NOMO-1 treated with DMSO at 0.1 percent for 48 hours (cell line): Measurements from ENCODE around the gene C1orf159.
"Not testable (repeated sequence)": the region's sequence is repeated elsewhere in the genome, so short reads cannot be mapped to it uniquely, and the experiment has no call there.

ENCODE experiments used
- DNase-seq: peaks from one replicate; lab custom pipeline; 2025; ENCODE audit not compliant: unreplicated experiment; lab: John Stamatoyannopoulos, UW

C1orf159 gene

DNA sequence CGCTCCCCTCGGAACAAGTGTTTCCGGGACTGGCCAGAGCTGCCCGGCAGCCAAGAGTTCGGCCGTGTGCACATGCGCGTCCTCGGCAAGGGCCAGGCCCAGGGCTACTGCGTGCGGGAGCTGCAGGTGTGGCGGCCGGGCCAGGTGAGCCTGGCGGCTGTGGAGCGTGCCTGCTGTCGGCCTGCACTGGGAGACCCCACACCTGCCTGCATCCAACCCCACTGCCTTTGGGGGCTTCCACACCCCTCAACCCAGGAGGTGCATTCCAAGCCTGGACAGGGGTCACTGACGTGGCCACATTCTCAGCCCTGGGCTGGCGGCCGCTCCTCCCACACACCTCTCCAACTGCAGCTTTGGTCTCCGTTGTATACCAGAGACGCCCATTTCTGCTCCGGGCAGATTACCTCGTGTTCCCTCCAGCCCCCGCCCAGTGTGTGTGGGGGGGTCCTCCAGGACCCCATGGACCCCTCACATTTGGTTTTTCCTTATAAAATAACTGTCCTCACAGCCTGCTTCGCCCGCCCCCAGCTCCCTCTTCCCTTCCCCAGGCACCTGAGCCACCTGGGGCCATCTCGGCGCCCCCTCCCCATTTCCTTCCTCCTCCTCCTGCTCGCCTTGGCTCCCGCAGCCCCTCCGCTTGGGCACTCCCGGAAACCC is 47.9 kb downstream of the C1orf159 start:
- DNase-seq, result no peak

DNA sequence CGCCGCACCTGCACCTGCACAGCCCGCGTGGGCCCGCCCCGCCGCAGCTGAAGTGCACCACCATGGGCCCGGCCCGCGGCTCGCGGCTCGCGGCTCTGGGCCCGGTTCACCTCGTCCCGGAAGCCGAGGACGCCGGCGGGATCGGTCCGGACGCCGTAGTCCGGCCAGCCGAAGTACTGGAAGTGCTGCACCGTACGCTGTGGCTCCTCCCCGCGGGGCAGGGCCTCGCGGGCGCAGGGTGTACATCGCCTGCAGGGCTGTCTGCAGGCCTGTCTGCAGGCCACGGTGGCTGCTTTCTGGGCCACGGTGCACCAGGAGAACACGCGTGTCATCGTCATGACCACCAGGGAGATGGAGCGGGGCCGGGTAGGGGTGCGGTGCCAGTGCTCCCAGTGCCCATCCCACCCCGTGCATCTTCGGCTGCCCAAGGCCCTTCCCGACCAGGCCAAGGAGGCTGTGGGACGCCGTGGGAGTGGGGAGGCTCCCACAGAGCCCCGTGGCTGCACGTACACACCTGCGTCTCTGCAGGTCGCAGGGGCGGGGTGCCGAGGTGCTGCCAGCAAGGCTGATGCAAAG is 48.5 kb downstream of the C1orf159 start:
- DNase-seq, result no peak

DNA sequence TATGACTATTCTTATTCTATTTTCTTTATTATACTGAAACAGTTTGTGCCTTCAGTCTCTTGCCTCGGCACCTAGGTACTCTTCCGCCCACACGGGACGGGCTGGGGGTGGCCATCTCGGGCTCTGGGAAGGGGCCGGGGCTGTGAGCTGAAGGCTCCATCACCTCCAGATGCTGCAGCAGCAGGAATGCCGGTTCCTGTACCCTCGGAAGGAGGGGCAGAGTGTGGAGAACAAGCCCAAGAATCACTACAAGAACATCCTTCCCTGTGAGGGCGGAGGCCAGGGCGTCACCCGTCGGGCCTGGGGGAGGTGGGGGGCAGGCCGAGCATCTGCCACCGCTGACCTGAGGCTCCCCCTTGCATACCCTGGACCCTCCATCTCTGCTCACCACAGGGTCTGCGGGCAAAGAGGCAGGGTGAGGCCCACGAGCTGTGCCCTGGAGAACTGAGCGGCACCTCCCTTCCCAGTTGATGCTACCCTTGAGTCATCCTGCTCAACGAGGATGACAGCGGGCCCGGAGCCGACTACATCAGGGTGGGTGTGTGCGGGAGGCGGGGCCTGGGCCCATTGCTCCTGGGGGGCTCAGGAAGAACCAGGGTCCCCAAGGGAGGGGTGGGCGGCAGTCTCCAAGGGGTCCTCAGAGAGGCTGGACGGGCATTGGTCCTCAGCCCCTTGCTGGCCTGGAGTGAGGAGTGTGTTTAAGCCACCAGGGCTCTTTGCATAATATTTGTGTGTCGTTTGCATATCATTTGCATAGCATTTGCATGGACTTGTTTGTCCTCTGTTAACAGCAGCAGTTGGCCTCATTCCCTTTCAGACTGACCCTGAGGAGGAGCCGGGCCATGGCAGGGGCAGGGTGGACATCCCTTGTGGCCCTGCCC is 49.2 kb downstream of the C1orf159 start:
- DNase-seq, result no peak

DNA sequence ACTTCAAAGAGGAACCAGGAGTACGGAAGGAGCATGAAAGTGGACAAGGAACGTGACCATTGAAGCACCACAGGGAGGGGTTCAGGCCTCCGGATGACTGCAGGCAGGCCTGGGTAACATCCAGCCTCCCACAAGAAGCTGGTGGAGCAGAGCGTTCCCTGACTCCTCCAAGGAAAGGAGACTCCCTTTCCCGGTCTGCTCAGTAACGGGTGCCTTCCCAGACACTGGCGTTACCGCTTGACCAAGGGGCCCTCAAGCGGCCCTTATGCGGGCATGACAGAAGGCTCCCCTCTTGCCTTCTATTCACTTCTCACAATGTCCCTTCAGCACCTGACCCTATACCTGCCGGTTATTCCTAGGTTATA is 50.0 kb downstream of the C1orf159 start:
- not testable (repeated sequence) for DNase-seq

DNA sequence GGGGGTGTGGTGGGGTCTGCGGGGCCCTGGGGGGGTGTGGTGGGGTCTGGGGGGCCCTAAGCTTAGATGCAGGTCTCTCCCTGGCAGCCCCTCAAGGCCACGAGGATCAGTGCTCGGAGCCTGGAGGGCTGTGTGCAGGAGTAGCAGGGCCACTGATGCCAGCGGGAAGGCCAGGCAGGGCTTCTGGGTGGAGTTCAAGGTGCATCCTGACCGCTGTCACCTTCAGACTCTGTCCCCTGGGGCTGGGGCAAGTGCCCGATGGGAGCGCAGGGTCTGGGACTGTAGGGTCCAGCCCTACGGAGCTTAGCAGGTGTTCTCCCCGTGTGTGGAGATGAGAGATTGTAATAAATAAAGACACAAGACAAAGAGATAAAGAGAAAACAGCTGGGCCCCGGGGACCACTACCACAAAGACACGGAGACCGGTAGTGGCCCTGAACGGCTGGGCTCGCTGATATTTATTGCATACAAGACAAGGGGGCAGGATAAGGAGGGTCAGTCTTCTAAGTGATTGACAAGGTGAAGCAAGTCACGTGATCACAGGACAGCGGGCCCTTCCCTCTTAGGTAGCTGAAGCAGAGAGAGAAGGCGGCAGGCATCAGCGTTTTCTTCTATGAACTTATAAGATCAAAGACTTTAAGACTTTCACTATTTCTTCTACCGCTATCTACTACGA is 50.5 kb downstream of the C1orf159 start:
- DNase-seq, result no peak

DNA sequence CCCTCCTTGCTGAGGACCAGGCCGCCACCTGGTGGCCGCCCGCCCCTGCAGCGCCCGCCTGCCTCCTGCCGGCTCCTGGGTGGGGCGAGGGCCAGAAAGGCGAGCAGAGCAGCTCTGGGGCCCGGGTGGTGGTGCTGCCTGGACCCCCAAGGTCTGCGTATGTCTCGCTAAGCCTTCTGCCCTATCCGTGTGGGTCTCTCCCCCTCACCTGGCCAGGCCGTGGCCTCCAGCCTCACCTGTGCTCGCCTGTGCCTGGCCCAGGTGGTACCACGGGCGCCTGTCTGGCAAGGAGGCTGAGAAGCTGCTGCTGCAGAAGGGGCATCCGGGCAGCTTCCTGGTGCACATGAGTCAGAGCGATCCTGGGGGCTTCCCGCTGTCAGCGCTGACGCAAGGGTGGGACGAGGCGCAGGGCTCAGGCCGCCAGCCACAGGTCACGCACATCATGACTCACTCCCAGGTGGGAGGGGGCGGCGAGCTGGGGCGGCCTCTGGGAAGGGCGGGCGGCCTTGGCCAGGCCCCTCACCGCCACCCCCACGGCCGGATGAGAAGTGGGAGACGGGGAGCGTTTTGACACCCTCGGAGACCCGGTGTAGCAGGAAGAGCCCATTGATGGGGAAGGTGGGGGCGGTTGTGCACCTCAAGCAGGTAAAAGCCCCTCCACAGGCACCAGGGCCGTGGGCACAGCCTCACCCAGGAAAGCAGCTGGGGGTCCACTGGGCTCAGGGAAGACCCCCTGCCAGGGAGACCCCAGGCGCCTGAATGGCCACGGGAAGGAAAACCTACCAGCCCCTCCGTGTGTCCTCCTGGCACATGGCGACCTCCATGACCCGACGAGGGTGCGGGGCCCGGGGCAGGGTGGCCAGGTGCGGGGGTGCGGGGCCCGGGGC is 51.7 kb downstream of the C1orf159 start:
- DNase-seq, result peak; percentile 42

DNA sequence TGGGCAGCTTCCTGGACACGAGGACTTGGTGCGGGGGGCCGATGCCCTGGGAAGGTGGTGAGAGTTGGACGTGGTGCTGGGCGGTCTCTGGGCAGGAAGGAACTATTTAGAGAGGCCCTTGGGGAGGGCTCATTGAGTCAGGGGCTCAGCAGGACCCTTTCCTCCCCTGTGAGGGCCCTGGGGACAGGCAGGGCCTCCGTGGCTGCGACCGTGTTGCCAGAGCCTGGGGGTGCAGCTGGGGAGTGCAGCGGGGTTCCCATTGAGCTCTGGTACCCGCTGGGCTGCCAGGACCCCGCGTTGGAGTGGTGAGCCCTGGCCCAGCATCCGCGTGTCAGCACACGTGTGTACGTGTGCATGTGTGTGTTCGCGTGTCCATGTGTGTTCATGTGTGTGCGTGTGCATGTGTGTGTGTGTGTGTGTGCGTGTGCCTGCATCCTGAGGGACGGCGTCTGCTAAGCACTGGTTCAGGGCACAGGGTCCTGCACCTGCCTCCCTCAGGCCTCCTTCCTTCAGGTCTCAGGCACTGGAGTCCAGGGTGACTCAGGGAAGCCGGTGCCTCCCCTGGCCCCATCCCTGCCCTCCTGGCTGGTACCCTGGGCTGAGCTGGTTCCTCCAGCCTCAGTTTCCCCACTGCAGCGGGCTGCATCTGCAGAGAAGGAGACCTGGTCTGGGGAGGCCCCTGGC is 52.5 kb downstream of the C1orf159 start:
- no peak for DNase-seq

DNA sequence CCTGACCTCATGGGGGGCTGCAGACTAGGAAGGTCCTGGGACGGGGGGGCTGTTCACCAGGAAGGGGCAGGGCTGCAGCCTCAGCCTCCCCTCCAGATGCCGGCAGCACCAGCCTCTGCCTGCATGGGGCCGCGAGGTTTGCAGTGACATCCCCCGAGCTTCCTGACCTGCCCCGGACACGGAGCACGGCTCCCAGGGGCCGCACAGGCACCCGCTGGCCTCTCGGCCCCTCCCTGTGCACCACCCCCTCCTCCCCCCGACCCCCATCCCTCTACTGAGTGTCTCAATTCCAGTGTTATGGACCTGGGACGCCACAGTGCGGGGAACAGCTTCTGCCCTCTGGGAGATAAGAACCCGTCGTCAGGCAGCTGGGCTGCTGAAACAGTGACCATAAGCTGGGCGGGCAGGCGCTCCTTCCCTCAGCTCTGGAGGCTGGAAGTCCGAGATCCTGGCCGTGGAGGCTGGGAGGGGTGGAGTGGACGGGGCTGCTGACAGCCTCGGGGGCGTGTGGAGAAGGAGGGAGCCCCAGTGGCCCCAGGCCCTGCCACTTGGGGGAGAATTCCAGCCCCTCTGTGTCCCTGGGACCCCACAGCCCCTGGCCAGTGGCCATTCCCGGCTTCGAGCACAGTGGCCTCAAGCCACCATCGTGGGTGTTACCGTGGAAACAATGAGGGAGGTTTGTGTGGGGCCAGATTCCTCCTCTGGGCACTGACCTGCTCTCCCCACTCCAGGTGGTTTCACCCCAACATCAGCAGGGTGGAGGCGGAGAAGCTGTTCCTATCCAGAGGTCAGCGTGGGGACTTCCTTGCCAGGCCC is 53.3 kb downstream of the C1orf159 start:
- DNase-seq, result no peak

DNA sequence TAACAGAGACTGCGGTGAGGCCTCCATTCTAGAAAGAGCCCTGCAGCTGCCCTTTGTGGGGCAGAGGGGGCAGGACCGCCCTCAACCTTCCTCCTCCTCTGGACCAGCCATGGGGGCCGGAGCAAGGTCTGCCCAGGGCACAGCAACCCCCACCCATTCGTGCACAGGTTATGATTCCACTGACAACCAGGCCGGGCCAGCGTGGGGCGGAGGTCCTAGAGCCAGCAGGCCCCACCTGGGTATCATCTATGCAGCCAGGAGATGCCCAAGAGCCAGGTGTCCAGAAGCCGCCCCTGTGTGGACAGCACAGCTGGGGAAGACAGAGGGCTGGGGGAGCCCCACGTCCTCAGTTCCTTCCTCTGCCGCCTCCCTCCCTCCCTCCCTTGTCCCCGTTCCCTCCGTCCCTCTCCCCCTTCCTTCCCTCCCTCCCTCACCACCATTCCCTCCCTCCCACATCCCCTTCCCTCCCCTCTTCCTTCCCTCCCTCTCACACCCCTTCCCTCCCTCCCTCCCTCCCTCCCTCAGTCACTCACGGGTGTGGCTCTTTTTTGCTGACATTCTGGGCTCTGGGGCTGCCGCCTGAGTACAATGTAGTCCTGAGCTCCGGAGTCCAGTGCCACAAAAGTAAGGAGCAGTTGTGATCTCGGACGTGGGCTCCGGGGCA is 54.1 kb downstream of the C1orf159 start:
- no peak for DNase-seq

DNA sequence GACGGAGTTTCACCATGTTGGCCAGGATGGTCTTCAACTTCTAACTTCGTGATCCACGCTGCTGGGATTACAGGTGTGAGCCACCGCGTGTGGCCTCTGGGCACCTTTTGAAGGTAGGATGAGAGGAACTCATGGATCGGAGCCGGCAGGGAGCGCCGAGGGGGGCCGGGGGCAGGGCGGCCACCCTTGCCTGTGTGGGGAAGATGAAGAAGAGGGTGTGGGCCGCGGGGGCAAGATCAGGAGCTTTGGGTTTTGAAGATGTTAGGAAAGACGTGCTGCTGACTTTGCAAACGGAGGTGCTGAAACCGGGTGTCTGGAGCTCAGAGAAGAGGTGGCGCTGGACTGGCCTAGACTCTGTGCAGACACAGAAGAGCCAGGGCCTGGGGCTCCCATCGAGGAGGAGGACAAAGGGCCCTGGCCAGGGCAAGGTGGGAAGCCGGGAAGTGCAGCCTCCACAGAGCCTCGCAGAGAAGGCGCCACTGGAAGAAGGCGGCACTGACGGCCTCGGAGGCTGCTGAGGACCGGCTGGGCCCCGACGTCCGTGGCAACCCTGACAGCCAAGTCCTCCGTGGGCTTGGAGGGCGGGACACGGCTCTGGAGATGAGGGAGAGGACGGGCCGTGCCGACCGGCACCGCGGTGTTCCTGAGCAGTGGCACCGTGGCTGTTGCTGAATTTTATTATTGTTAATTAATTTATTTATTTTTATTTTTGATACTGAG is 55.4 kb downstream of the C1orf159 start:
- no peak for DNase-seq

- DNase-seq, result peak; percentile 62
Measured at GRCh38 chr1:1059494-1060280, 56.2 kb downstream of the C1orf159 start.

DNA sequence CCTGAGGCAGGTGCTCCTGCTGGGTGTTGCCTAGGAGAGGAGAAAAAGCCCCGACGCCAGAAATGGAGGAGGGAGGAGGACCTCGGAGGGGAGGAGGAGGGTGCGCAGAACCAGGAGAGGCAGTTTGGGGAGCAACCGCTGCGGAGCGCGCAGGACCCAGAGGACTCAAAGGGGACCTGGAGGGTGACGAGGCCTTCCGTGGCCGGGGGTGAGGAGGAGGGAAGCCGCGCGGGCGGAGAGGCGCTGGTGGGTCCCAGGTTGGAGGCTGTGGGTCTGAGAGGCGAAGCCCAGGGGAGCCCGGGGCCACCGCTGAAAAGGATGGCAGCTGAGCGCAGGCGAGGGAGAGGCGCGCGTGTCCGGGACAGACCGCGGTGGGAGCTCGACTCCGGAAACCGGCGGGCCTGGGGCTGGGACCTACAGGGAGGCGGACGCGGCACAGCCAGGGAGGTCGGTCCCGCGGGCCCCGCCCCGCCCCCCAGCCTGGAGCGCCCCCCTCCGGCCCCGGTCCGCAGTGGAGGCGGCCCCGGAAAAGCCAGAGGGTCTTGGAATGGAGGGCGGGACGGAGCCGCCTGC is 56.9 kb downstream of the C1orf159 start:
- DNase-seq, result peak; percentile 47

DNA sequence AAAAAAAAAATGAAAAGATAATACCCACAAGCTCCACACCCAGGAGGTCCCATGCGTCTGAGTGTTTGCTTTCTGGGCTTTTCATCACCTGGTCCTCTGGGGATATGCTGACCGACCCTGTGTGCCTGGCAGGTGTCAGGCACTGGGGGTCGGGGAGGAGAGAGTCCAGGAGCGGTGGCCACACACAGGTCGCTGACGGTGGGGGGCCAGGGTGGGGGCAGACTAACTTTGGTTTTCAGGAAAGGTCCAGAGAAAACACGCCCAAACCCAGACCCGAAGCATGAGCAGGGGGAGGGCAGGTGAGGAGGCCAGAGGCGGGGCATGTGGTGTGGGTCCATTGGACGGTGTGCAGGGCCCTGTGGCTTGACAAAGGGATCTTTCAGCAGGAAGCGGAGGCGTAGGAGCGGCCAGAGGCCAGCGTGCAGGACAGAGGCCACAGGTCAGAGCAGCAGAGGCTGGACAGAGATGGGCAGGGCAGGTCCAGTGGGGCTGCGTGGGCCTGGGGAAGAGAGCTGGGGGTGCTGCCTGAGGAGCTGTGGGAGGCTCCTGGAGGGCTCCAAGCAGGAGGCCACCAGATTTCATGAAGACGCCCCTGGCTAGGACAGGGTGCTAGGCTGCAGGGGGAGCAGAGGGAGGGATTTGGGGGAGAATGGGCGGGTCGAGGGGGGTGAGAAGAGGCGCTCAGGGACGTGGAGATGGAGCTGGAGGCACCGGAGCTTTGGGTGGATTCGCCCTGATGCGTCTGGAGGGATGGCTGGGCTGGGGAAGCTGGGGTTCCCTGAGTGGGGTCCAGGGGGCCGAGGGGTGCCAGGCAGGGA is 57.6 kb downstream of the C1orf159 start:
- DNase-seq, result no peak

DNA sequence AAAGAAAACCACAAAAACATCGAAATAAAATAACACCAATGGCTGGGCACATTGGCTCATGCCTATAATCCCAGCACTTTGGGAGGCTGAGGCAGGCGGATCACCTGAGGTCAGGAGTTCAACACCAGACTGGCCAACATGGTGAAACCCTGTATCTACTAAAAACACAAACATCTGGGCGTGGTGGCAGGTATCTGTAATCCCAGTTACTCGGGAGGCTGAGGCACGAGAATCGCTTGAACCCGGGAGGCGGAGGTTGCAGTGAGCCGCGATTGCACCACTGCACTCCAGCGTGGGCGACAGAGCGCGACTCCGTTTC is 58.2 kb downstream of the C1orf159 start:
- not testable (repeated sequence) for DNase-seq

GRCh38 chr1:1055841-1056736 is 59.8 kb downstream of the C1orf159 start:
- DNase-seq, result no peak
